OCI-LY3 (cell line): Measurements from ENCODE around the gene ADAMTS6.
"Not testable (repeated sequence)": the region's sequence is repeated elsewhere in the genome, so short reads cannot be mapped to it uniquely, and the experiment has no call there.

ENCODE experiments used
- EZH2phosphoT487 ChIP-seq: fragments of 200-600 bp; shearing (Covaris generic); IDR thresholded peaks from 2 replicates; pipeline ENCODE4 v1.6.1; 2018; ENCODE audit warnings: antibody characterized with exemption, mixed run types, low read depth
- TF ChIP-seq, protein P1 (sequence below): fragments of 200-600, 300-600 bp; sonication (generic); IDR thresholded peaks from 2 replicates; pipeline ENCODE4 v1.5.1; 2014; ENCODE audit warnings: antibody characterized with exemption, low read length, low read depth

DNA sequence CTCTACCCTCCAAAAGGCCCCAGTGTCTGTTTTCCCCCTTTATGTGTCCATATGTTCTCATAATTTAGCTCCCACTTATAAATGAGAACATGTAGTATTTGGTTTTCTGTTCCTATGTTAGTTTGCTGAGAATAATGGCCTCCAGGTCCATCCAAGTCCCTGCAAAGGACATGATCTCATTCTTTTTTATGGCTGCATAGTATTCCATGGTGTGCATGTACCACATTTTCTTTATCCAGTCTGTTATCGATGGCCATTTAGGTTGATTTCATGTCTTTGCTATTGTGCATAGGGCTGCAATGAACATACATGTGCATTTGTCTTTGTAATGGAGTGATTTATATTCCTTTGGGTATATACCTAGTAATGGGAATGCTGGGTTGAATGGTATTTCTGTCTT lies 161.0 kb downstream of the ADAMTS6 start:
- TF ChIP-seq, protein P1, sequence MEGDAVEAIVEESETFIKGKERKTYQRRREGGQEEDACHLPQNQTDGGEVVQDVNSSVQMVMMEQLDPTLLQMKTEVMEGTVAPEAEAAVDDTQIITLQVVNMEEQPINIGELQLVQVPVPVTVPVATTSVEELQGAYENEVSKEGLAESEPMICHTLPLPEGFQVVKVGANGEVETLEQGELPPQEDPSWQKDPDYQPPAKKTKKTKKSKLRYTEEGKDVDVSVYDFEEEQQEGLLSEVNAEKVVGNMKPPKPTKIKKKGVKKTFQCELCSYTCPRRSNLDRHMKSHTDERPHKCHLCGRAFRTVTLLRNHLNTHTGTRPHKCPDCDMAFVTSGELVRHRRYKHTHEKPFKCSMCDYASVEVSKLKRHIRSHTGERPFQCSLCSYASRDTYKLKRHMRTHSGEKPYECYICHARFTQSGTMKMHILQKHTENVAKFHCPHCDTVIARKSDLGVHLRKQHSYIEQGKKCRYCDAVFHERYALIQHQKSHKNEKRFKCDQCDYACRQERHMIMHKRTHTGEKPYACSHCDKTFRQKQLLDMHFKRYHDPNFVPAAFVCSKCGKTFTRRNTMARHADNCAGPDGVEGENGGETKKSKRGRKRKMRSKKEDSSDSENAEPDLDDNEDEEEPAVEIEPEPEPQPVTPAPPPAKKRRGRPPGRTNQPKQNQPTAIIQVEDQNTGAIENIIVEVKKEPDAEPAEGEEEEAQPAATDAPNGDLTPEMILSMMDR: not testable (repeated sequence)
- TF ChIP-seq EZH2phosphoT487: not testable (repeated sequence)
